DMS153 treated with DMSO at 0.1 percent for 48 hours (cell line): Measurements from ENCODE around the gene NECTIN3.

ENCODE experiments used
- DNase-seq: peaks from one replicate; lab custom pipeline; 2025; ENCODE audit not compliant: unreplicated experiment; lab: John Stamatoyannopoulos, UW

Gene NECTIN3

DNA sequence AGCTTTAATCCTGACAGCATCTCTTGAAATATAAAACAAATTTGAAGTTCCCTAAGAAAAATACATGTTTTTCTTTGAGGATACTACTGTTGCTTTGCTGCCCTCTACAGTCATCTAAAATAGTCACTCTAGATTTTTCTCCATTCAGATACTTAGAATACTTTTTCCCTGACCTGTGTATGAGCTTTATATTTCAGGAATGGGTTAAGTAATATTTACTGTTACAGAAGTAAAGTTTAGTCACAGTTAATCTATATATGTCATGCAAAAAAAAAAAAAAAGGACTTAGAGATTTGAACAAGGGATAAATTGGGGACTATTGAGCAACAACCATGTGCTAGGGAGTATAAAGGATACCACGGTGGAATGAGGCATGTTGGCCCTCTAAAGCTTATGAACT, 8.8 kb downstream of the NECTIN3 start:
- DNase-seq, result no peak

DNA sequence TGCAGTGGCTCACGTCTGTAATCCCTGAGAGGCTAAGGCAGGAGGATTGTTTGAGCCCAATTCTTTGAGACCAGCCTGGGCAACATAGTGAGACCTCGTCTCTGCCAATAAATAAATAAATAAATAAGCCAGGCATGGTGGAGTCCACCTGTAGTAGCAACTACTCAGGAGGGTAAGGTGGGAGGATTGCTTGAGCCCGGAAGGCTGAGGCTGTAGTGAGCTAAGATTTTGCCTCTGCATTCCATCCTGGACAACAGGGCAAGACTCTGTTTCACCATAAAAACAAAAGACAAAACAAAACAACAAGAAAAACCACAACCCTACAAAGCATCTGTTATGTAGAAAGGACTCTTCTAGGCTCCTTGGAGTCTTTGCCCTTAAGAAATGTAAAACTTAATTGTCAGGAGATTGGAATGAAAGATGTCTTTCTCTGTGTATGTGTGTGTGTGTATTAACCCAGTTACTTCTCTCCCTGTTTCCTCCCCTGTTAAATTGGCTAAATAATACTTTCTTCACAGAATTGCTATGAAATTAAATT, 9.5 kb downstream of the NECTIN3 start:
- no peak for DNase-seq

DNA sequence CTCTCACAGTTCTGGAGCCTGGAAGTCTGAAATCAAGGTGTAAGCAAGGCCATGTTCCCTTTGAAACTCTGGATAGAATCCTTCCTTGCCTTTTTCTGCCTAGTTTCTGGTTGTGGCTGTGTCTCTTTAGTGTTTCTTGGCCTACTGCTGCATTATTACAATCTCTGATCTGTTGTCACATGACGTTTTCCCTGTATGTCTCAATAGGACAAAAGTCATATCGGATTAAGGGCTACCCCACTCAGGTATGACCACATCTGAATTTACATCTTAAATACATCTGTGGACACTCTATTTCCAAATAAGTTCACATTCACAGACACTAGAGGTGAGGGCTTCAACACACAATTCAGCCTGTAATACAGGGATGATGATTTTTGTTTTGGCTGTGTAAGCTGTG, 13.3 kb downstream of the NECTIN3 start:
- no peak for DNase-seq

DNA sequence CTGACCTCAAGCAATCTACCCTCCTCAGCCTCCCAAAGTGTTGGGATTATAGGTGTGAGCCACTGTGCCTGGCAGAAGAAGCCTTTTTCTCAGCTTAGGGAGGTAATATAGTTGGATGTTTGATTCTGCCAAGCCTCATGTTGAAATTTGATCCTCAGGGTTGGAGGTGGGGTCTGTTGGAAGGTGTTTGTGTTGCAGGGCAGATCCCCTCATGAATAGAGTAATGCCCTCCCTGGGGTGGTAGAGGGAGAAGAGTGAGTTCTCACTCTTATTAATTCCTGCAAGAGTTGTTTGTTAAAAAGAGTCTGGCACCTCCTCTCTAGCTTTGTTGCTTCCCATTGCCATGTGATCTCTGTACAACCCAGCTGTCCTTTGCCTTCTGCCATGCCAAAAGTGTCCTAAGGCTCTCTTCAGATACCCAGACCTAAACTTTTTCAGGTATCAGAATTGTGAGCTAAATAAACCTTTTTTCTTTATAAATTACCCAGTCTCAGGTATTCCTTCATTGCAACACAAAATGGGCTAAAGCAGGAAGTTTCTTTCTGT, 16.4 kb downstream of the NECTIN3 start:
- DNase-seq, result no peak

DNA sequence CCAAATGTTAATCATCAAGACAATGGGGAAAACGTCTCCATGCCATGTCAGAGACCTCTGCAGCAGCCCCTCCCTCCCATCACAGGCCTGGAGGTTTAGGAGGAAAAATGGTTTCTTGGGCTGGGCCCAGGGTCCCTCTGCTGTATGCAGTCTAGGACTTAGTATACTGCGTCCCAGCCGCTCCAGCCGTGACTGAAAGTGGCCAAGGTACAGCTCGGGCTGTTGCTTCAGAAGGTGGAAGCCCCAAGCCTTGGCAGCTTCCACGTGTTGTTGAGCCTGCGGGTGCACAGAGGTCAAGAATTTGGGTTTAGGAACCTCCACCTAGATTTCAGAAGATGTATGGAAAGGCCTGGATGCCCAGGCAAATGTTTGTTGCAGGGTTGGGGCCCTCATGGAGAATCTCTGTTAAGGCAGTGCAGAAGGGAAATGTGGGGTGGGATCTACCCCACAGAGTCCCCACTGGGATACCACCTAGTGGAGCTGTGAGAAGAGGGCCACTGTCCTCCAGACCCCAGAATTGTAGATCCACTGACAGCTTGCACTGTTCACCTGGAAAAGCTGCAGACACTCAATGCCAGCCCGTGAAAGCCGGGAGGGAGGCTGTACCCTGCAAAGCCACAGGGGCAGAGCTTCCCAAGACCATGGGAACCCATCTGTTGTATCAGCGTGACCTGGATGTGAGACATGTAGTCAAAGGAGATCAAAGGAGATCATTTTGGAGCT, 25.0 kb downstream of the NECTIN3 start:
- no peak for DNase-seq

DNA sequence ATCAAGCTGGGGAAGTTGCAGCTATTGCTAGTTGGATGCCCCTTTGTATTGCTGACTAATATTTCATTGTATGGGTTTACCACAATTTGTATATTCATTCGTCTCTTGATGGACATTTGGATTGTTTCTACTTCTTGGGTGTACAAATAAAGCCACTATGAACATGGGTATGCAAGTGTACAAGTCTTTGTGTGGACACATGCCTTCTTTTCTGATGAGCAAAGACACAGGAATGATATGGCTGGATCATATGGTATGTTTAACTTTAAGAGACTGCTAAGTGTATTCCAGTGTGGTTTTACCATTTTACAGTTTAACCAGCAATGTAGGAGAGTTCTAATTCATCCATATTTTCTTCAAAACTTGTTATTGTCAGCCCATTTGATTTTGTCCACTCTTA, 32.2 kb downstream of the NECTIN3 start:
- DNase-seq, result no peak

DNA sequence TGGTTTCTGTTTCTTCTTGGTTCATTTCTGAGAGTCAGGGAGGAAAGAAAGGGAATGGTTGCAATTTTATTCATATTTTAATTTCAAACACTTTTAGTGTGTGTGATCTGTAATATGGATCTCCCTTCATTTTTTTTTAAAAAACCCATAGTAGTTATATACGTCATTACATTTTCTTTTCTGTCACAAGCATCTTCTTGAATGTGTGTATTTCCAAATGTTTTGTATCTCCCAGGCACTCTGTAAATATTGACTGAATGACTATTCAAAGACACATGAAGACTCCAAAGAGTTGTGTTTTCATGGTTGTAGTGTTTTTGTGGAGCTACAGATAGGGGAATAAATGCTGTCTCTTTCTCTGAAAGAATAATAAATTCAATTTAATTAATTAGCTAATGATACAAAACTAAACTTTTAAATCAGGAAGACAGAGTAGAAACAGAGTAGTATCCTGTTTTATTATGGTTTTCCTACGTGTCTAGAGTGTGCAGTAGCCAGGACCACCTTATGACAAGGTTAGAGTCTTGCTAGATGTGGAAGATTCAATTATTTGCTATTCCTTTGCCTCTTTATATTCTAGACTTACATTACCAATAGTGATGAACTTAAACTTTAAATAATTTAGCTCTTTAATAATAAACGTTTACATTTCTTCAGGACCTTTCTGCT, 35.5 kb downstream of the NECTIN3 start:
- no peak for DNase-seq

DNA sequence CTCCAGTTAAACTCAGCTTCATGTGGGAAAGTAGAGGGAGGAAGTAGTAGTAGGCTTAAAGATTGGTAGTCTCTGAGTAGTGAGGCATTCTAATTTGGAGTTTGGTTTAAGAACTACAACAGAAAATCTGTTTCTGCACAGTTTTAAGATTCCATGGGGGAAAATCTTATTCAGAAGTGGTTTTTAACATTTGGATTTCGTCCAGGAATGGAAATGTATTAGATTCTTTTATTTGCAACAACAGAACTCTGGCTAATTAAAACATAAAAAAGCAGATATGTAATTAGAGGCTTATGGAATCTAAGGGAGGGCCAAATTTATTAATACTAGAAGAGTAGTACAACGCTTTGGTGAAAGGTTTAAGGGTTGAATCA, 36.0 kb downstream of the NECTIN3 start:
- DNase-seq, result no peak

DNA sequence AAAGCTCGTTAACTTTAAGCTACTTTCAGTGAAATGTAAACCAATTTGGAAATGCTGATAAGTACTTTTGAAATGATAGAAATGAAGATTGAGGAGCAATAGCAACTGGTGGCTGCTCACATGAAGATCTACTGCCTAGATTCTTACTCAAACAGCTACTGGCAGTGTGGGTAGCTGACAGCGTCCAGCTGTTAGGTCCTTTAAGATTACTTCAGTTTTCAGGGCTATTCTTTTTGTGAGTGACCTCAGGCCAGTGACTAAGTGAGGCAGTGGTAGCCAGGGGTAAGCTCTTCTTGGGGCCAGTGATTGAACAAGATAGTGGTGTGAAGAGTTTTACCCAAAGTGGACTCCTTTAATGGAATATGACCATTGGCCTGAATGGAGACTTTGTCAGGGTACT, 41.3 kb downstream of the NECTIN3 start:
- no peak for DNase-seq

DNA sequence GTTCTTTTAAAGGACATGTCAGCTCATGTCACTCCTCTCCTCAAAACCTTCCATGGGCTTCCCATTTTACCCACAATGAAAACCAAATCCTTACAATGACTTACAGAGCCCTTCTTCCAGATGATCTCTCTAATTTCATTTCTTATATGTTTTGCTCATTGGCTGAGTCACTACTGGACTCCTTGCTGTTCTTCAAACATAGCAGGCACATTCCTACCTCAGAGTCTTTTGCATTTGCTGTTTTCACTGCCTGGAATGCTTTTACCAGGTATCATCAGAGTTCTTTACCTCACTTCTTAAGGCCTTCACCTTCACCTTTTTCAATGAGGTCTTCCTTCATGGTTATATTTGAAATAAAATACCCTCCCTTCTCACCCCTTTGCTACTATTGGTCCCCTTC, 57.3 kb downstream of the NECTIN3 start:
- no peak for DNase-seq

DNA sequence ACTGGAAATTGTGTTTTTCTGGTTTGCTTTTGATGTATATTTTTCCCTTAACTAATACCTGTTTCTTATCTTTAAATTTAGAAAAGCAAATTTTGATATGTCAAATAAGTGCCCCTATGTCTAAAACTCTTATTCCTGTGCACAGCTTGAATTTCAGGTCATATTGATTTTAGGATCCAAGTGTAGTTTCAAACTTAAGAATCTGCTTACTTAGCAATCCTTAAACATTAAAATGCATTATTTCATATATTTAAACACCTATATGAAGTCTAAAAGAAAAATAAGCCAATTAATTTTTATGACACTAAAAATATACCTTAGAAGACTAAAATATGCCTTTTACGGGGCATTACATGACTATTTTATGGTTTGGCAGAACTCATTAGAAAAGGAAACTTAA, 59.2 kb downstream of the NECTIN3 start:
- DNase-seq, result no peak

DNA sequence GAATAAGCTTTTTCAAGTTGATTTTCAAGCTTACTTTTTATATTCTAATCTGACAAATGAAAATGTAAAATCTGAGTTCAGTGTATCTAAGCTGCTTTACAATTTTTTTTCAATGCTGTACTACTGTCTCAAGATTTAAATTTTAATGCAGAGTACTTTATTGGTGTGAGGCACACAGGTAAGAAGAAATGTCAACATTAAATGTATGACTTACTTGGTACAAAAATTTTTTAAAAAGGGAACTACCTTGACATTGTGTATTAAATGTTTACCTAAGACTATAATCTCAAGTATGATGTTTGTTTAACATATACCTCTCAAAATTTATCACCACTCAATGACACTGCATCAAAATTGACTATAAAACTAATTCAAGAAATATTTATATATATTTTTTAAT, 62.7 kb downstream of the NECTIN3 start:
- DNase-seq, result no peak

DNA sequence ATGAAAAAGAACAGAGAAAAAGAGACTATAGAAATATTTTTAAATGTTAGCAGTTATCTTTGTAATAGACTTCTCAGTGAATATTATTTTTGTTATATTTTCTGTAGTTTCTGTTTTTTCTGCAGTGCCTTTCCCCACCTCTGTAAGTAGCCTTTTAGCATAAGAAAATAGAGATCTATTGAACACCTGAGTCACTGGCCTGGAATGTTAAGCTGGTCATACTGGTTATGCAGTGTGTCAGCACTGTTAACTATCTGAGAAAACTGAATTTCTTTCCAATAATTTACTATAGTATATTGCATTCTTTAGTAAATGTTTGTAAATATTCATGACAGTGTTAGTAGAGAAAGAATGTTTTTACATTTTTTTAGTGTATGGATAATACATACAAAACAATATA, 79.8 kb downstream of the NECTIN3 start:
- no peak for DNase-seq

DNA sequence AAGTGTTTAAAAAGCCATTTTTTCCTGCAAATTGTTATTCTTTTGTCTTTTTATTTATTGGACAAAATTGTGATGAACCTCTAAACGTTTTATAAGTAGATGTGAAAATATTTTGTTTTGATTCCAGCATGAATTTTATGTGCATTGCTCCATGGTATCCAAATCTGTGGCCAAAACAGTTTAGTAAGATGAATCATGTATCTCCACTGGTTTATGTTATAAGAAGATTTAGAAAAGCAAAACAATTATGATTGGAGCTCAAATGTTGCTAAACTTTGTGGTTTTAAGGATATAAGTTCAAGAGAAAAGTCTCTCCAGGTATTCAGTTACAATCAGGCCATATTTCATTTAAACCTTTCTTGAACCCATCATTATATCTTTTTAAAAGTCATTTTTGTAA, 80.9 kb downstream of the NECTIN3 start:
- DNase-seq, result no peak

DNA sequence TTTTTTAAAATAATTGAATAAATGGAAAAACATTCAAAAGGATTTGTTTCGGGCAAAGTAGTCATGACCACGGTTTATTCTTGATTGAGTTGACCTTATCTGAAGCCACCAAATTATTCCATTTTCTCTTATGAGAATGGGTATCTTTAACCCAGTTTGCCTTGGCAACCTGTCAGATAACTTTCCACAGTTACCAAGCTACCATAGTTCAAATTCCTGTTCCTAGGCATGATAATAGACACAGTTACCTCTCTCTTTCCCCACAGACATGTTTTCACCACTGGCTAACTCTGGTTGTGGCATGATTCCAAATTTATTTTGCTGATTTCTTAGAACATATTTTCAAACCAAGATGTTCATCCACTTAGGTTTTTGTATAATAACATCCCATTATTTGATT, 84.9 kb downstream of the NECTIN3 start:
- DNase-seq, result no peak

DNA sequence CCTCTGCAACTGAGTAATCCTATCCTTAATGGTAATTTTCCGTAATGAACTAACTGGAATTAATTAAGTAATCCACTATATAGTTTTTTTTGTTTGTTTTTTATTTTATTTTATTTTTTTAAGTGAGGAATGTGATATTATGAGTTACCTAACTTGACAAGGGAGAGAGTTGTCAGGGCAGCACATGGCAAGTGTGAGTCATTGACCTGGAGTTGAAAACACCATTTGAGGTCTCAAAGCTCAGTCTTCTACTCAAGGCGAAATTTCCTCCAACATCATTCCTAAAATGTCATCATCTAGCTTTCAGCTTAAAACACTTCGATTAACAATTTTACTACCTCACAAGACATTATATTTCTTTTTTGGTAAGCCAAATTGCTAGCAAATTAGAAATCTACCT, 87.8 kb downstream of the NECTIN3 start:
- no peak for DNase-seq

DNA sequence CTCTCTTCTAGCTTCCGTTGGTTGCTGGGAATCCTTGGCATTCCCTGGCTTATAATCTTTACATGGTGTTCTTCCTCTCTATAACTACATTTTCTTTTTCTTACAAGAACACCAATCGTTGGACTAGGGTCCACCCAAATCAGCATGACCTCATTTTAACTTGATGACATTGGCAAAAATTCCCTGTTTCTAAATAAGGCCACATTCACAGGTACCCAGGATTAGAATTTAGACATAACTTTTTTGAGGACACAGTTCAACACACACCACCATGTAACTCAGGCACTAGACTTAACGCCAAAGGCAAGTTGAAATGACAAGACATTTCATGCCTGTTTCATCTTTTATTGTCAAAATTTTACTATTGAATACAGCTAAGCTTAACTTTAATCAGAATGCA, 93.0 kb downstream of the NECTIN3 start:
- no peak for DNase-seq

DNA sequence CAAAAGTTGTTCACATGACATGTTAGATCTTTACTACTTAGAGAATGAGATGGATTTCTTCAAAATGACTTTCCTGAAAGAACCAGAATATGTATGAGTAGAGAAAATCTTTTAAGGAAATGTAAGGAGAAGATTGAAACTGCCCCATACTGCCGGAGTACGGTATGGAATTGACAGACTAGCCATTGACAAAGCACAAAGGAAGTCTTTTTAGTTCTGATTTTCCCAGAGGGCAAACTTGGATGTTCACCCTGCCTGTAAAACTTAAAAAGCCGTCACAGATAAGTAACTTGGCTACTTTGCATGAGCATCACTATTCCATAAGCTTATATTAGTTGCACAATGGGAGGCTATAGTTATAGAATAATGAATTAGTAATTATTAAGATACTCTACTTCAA, 93.8 kb downstream of the NECTIN3 start:
- DNase-seq, result no peak

DNA sequence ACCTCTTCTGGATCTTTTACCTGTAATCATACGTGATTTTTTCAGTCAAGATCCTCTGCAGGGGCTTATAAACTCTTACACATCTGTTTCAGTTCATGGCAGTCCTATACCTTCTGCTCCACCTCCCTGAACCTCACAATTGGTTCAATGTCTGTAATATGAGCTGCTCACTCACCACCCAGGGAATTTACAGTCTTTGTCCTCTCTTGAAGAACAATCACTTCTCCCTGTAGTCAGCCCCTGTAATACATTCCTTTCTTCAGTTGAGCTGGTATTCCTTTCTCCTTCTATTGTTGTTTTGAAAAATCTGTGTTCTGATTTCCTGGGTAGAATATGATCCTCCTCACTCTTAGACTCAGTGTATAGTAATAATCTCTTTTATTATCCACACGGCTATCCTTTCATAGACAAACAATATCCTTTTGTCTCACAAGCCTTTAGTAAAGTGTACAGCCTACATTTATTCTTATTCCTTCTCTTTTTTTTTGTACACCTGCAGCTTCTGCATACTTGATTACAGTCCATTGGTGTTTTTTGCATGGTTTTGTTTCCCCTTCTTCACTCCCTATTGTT, 101.8 kb downstream of the NECTIN3 start:
- no peak for DNase-seq

DNA sequence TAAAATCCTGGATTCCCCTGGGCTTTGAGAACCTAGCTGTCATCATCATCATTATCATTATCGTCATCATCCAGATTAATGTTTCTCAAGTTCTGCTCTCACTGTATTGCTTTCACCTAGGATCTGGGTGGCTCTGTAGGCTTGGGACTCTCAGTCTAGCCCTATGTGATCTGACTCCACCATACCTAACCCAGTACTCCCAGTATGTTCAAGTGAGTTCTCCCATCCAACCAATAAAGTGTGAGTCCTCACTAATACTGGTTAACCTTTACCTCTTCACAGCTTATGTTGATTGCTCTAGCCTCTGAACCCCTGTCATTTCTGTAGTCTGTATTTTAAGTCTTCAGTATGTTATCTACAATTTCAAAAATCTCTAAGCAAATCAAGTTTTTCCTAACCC, 102.3 kb downstream of the NECTIN3 start:
- no peak for DNase-seq

DNA sequence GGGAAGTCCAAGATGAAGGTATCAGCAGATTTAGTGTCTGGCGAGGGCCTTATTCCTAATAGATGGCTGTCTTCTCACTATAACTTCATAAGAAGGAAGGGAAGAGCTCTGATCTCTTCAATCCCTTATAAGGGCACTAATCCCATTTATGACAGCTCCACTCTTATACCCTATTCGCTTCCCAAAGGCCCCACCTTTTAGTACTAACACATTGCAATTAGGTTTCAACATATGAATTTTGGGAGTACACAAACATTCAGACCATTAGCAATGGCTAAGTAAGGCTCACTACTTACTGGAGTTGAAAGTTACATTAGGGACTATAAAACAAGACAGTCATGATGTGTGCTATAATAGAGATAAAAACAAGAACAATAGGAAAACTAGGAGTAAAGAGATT, 118.9 kb downstream of the NECTIN3 start:
- no peak for DNase-seq

DNA sequence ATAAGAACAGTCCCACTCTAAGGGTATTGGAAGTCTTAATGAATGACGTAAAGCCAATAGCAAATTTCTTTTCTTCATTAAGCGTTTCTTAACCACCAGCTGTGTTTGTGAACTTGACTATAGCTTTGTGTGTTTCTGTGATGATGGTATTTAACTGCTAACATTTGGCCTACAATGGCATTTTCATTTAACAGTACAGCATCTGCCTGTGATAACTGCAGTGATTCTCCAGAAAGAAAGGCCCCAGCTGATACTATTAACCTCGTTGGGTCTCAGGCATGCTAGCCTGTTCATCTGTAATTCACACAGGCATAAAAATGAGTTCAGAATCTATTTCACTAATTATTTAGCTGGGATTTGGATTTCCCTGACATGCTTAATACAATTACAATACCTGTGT, 121.9 kb downstream of the NECTIN3 start:
- DNase-seq, result no peak
